Thyroid gland (tissue), 4 donors: ENCODE data around the gene WDR81.

Experiments used
- CTCF ChIP-seq, 6 experiments: fragments of 200-600 bp in 3 of 6; fragments of 450-650 bp in 3 of 6; sonication (generic) in 3 of 6; IDR thresholded peaks; one replicate each; pipeline ENCODE4 v1.5.1; 2016 to 2019; ENCODE audit warnings: antibody characterized with exemption in 6 of 6, mild to moderate bottlenecking in 2 of 6, inconsistent platforms in 1 of 6, moderate library complexity in 1 of 6
- POLR2A ChIP-seq, 2 donors: fragments of 450-650 bp; IDR thresholded peaks; one replicate each; pipeline ENCODE4 v1.6.1; 2017; ENCODE audit warnings: antibody characterized with exemption in 2 of 2, mild to moderate bottlenecking in 2 of 2, moderate library complexity in 1 of 2

GRCh38 chr17:1783834-1784611, 59.5 kb downstream of the WDR81 start:
- TF ChIP-seq CTCF (IDR thresholded peaks at IDR 0.05) (peak; percentile 53 to 95 (median 78)), POLR2A (IDR thresholded peaks at IDR 0.05) (peak in 1 of 2 donors; percentile 83)
